ENCODE results near the gene PTPN14. TPM values are rescaled to one million over a fixed set of nuclear protein-coding genes. Genes with fewer than 3 reads are reported as not detected.
"Not testable (repeated sequence)": the region's sequence is repeated elsewhere in the genome, so short reads cannot be mapped to it uniquely, and the experiment has no call there.

PTPN14 gene
- total RNA-seq, 1 donor from 2014 or later: 46.9 TPM

- not testable (repeated sequence) for DNase-seq
These were observed 156.8 kb downstream of the PTPN14 start for GRCh38 chr1:214394569-214394968.

- no peak for DNase-seq
These were observed 158.3 kb downstream of the PTPN14 start for GRCh38 chr1:214393086-214393485.

- no peak for DNase-seq
These were observed 159.3 kb downstream of the PTPN14 start for GRCh38 chr1:214391873-214392645.

GRCh38 chr1:214389734-214390133, 161.7 kb downstream of the PTPN14 start:
- DNase-seq: no peak

- DNase-seq: no peak
These were observed 164.7 kb downstream of the PTPN14 start for GRCh38 chr1:214386747-214387146.

GRCh38 chr1:214386333-214386732, 165.1 kb downstream of the PTPN14 start:
- no peak for DNase-seq

GRCh38 chr1:214385428-214385827, 166.0 kb downstream of the PTPN14 start:
- no peak for DNase-seq

GRCh38 chr1:214384373-214385079, 166.9 kb downstream of the PTPN14 start:
- DNase-seq: no peak

- no peak for DNase-seq
These were observed 167.7 kb downstream of the PTPN14 start for GRCh38 chr1:214383381-214384372.

- no peak for DNase-seq
These were observed 170.3 kb downstream of the PTPN14 start for GRCh38 chr1:214380986-214381695.

GRCh38 chr1:214380396-214380795, 171.0 kb downstream of the PTPN14 start:
- no peak for DNase-seq

GRCh38 chr1:214379236-214379970, 172.0 kb downstream of the PTPN14 start:
- no peak for DNase-seq

GRCh38 chr1:214378492-214378891, 172.9 kb downstream of the PTPN14 start:
- DNase-seq: no peak

GRCh38 chr1:214377886-214378285, 173.5 kb downstream of the PTPN14 start:
- no peak for DNase-seq

- DNase-seq: no peak
These were observed 173.9 kb downstream of the PTPN14 start for GRCh38 chr1:214377485-214377884.

GRCh38 chr1:214372092-214372491, 179.3 kb downstream of the PTPN14 start:
- DNase-seq: no peak

GRCh38 chr1:214370615-214371014, 180.8 kb downstream of the PTPN14 start:
- no peak for DNase-seq

GRCh38 chr1:214369364-214369763, 182.0 kb downstream of the PTPN14 start:
- DNase-seq: no peak

- DNase-seq: no peak
These were observed 183.6 kb downstream of the PTPN14 start for GRCh38 chr1:214367841-214368240.

- no peak for DNase-seq
These were observed 186.6 kb downstream of the PTPN14 start for GRCh38 chr1:214364786-214365295.

GRCh38 chr1:214364386-214364785, 187.0 kb downstream of the PTPN14 start:
- no peak for DNase-seq
